Heart left ventricle (tissue), 16 donors: Measurements from ENCODE around the gene SYDE2. TPM values are rescaled to one million over a fixed set of nuclear protein-coding genes. Genes with fewer than 3 reads are reported as not detected.

Source experiments
- ATAC-seq, 4 donors: fragments of 200-7000 bp; cut with Tn5 transposase; one replicate each; pipeline ENCODE4 v1.9.1; 2020 to 2022; ENCODE audit warnings: moderate library complexity in 4 of 4, mild to moderate bottlenecking in 3 of 4, moderate number of reproducible peaks in 1 of 4
- DNase-seq, 5 donors: peaks; one replicate each; pipeline ENCODE4 v3.0.0-alpha.2; 2020
- H3K27ac ChIP-seq, 12 donors: fragments of 200-600 bp; sonication (generic) in 4 of 12; one replicate each; pipeline versions ENCODE4 v1.5.0 to v1.8.0; 2016 to 2022; ENCODE audit warnings: mild to moderate bottlenecking in 2 of 12
- H3K27me3 ChIP-seq, 9 donors: fragments of 200-600 bp; sonication (generic) in 2 of 9; one replicate each; pipeline versions ENCODE4 v1.5.1 to v1.8.0; 2016 to 2022; ENCODE audit warnings: mild to moderate bottlenecking in 3 of 9
- H3K36me3 ChIP-seq, 9 donors: fragments of 200-600 bp; sonication (generic) in 2 of 9; one replicate each; pipeline versions ENCODE4 v1.5.0 to v1.8.0; 2018 to 2022; ENCODE audit warnings: mild to moderate bottlenecking in 2 of 9
- H3K4me1 ChIP-seq, 12 donors: fragments of 200-600 bp; sonication (generic) in 4 of 12; one replicate each; pipeline versions ENCODE4 v1.5.0 to v1.8.0; 2016 to 2022; ENCODE audit warnings: mild to moderate bottlenecking in 3 of 12
- H3K4me3 ChIP-seq, 12 donors: fragments of 200-600 bp; sonication (generic) in 4 of 12; one replicate each; pipeline versions ENCODE4 v1.5.0 to v1.8.0; 2017 to 2022; ENCODE audit warnings: mild to moderate bottlenecking in 9 of 12, moderate library complexity in 4 of 12
- H3K9me3 ChIP-seq, 12 donors: fragments of 200-600 bp; sonication (generic) in 4 of 12; one replicate each; pipeline versions ENCODE4 v1.5.0 to v1.8.0; 2016 to 2022; ENCODE audit warnings: mild to moderate bottlenecking in 1 of 12
- CTCF ChIP-seq, 12 donors: fragments of 200-600 bp; sonication (generic) in 4 of 12; IDR thresholded peaks; one replicate each; pipeline versions ENCODE4 v1.5.0 to v1.8.0; 2018 to 2022; ENCODE audit warnings: antibody characterized with exemption in 12 of 12, mild to moderate bottlenecking in 5 of 12
- POLR2A ChIP-seq, 2 donors: fragments of 450-650 bp; IDR thresholded peaks; one replicate each; pipeline ENCODE4 v1.6.1; 2017; ENCODE audit warnings: antibody characterized with exemption in 2 of 2, mild to moderate bottlenecking in 2 of 2, moderate library complexity in 2 of 2
- WGBS, 4 donors: extraction: QIAGEN DNeasy Blood & Tissue Kit in 2 of 4; methylation state at CpG; one replicate each; pipeline versions ENCODE4 v1.1.5 to v1.1.7; 2013 to 2018; 5-methylcytosine and 5-hydroxymethylcytosine counted together
- intact Hi-C, 10 donors: fragments of 100-400 bp; cut with DNase I; formaldehyde crosslinking; loops; one replicate each; pipeline versions ENCODE4 v1.11.1 to v1.14.2; 2022
- polyA plus RNA-seq, 2 donors: library from polyadenylated mRNA; stranded (reverse); fragments of 200-250 nt; gene quantifications; one replicate each; pipeline ENCODE4 v1.2.3, GENCODE V29; 2013
- total RNA-seq, 9 donors: library from RNA; depleted of rRNA in 2 of 9; stranded (reverse); fragments of >200 nt in 2 of 9; fragmentation: NEBNext Ultra II Directional in 3 of 9; extraction: Animal tissue kit (Norgen Biotek cat#: 25700) in 3 of 9; gene quantifications; one replicate each; pipeline versions ENCODE4 v1.1.0 to v1.2.4, GENCODE V29; 2016 to 2023
- donor health status: ischemic (EF 13 %, LVEDD 7.1; RV severe dilation, severe dysfunction).
- donor health status: healthy with polysubstance abuse.
- donor health status: DM: no; HTN: yes; CAD: no.
- donor health status: DM: no; HTN: no; CAD: no.
- donor health status: ischemic (EF 25% LVEDD 6.9; RV normal size, moderate dysfunction).
- donor health status: ischemic (EF 25% LVEDD 5.7; RV mildly dilated, moderate dysfunction).
- donor health status: healthy.
- donor health status: DM: yes; HTN: yes; CAD: no.
- donor health status: ischemic (EF 35%, LVEDD 5.7; RV mildly dilated, moderate dysfunction).
- donor health status: nonischemic (EF 11% LVEDD 7.7; RV severe dilation, severe dysfunction).
- donor health status: DM: yes; HTN: yes; CAD: no.
- donor health status: PGD.
- donor health status: ischemic (EF 29% LVEDD 5.4; RV normal size, mild dysfunction).
- donor health status: nonischemic (EF 23%, LVEDD 6.1; RV moderate dilation, normal function).

Gene SYDE2
- total and polyA plus RNA-seq, 11 donors: 2.4 to 25.8 (median 19.4) TPM

- Histone ChIP-seq H3K27me3 (no peaks in the 10 kb centered on the region), H3K9me3 (no peaks in the 10 kb centered on the region), H3K36me3 (peaks cover 0 to 2% (median 0%) of the 10 kb centered on the region in 9 donors), H3K4me3 (no peak overlapping the region), H3K27ac (no peak overlapping the region), H3K4me1 (no peaks in the 10 kb centered on the region)
- WGBS, 4 donors: 53 to 62% (median 57%) methylated on average over 5 of the region's 5 CpGs
- DNase-seq: no peak
- ATAC-seq: no peak
- intact Hi-C loops: no loop called here
- TF ChIP-seq CTCF (IDR thresholded peaks at IDR 0.05) (no peak), POLR2A (IDR thresholded peaks at IDR 0.05) (no peak)
Measured at GRCh38 chr1:85158910-85159309, 41.9 kb downstream of the SYDE2 start.

GRCh38 chr1:85157436-85157835 lies 43.4 kb downstream of the SYDE2 start:
- Histone ChIP-seq H3K4me1 (peaks cover 0 to 7% (median 0%) of the 10 kb centered on the region in 12 donors), H3K36me3 (no peaks in the 10 kb centered on the region), H3K4me3 (no peak overlapping the region), H3K27me3 (no peaks in the 10 kb centered on the region), H3K9me3 (no peaks in the 10 kb centered on the region), H3K27ac (no peak overlapping the region)
- ATAC-seq (no peak), DNase-seq (no peak)
- TF ChIP-seq CTCF (IDR thresholded peaks at IDR 0.05) (no peak), POLR2A (IDR thresholded peaks at IDR 0.05) (no peak)
- intact Hi-C loops: no loop called here

GRCh38 chr1:85153149-85153891 lies 47.5 kb downstream of the SYDE2 start:
- WGBS, 4 donors: 24 to 38% (median 33%) methylated on average over 4 of the region's 4 CpGs
- Histone ChIP-seq H3K27ac (peak overlapping the region in 3 of 12 donors; percentile 1 to 21 (median 5)), H3K27me3 (no peaks in the 10 kb centered on the region), H3K9me3 (no peaks in the 10 kb centered on the region), H3K36me3 (no peaks in the 10 kb centered on the region), H3K4me3 (no peak overlapping the region), H3K4me1 (peaks cover 0 to 35% (median 3%) of the 10 kb centered on the region in 12 donors)
- TF ChIP-seq POLR2A (IDR thresholded peaks at IDR 0.05): no peak
- TF ChIP-seq CTCF (IDR thresholded peaks at IDR 0.05): no peak
- no peak for DNase-seq
- intact Hi-C loops: no loop called here
- no peak for ATAC-seq

GRCh38 chr1:85151446-85151845 lies 49.4 kb downstream of the SYDE2 start:
- intact Hi-C loops: no loop called here
- no peak for DNase-seq
- H3K36me3 ChIP-seq: no peaks in the 10 kb centered on the region
- H3K27ac ChIP-seq: no peak overlapping the region
- H3K9me3 ChIP-seq: no peaks in the 10 kb centered on the region
- no peak overlapping the region for H3K4me3 ChIP-seq
- 20 to 41% (median 25%) methylated on average over 4 of the region's 4 CpGs for whole genome bisulfite sequencing, 4 donors
- H3K27me3 ChIP-seq: no peaks in the 10 kb centered on the region
- TF ChIP-seq POLR2A (IDR thresholded peaks at IDR 0.05) (no peak), CTCF (IDR thresholded peaks at IDR 0.05) (no peak)
- peaks cover 0 to 37% (median 3%) of the 10 kb centered on the region in 12 donors for H3K4me1 ChIP-seq
- no peak for ATAC-seq
